Astrocyte (in vitro differentiated cells and primary cell): ENCODE measurements around the gene VPS13C. TPM values are rescaled to one million over a fixed set of nuclear protein-coding genes. Genes with fewer than 3 reads are reported as not detected.

ENCODE experiments used
- DNase-seq: peaks from one replicate; pipeline ENCODE4 v3.0.0-alpha.2; 2010; ENCODE audit warnings: low read depth
- FAIRE-seq: peaks from 2 replicates; lab custom pipeline; 2011; peaks lifted over from hg19 to GRCh38; lab: Jason Lieb, UNC
- H2AFZ ChIP-seq: 2 replicates; pipeline ENCODE4 v1.6.0; 2012; ENCODE audit warnings: low read depth, low read length, inconsistent platforms
- H3K27ac ChIP-seq: 2 replicates; pipeline ENCODE4 v1.5.1; 2011; ENCODE audit warnings: low read depth, low read length, inconsistent platforms
- H3K27me3 ChIP-seq: 2 replicates; pipeline ENCODE4 v1.6.0; 2011; ENCODE audit warnings: low read length, inconsistent platforms; ENCODE audit not compliant: insufficient read depth
- H3K36me3 ChIP-seq: 2 replicates; pipeline ENCODE4 v1.5.1; 2011; ENCODE audit warnings: low read length, inconsistent platforms; ENCODE audit not compliant: insufficient read depth
- H3K4me1 ChIP-seq: 2 replicates; pipeline ENCODE4 v1.5.1; 2011; ENCODE audit warnings: low read length, inconsistent platforms; ENCODE audit not compliant: insufficient read depth
- H3K4me2 ChIP-seq: 2 replicates; pipeline ENCODE4 v1.6.0; 2012; ENCODE audit warnings: low read length, inconsistent platforms
- H3K4me3 ChIP-seq: 2 replicates; pipeline ENCODE4 v1.5.1; 2011; ENCODE audit warnings: low read depth, mild to moderate bottlenecking, low read length, inconsistent platforms; ENCODE audit not compliant: insufficient read depth
- H3K79me2 ChIP-seq: 2 replicates; pipeline ENCODE4 v1.6.0; 2012; ENCODE audit warnings: mild to moderate bottlenecking, low read length, inconsistent platforms; ENCODE audit not compliant: insufficient read depth
- H3K9ac ChIP-seq: 2 replicates; pipeline ENCODE4 v1.6.0; 2012; ENCODE audit warnings: mild to moderate bottlenecking, low read length, inconsistent platforms
- H3K9me3 ChIP-seq: 2 replicates; pipeline ENCODE4 v1.5.1; 2012; ENCODE audit warnings: low read depth, mild to moderate bottlenecking, low read length, inconsistent platforms; ENCODE audit not compliant: insufficient read depth
- H4K20me1 ChIP-seq: 2 replicates; pipeline ENCODE4 v1.6.0; 2012; ENCODE audit warnings: low read length, inconsistent platforms; ENCODE audit not compliant: insufficient read depth
- H3K27ac Mint-ChIP-seq: one replicate; pipeline ENCODE4 v1.8.0; 2021; ENCODE audit warnings: mild to moderate bottlenecking, mixed read lengths; ENCODE audit not compliant: unreplicated experiment
- H3K27me3 Mint-ChIP-seq: one replicate; pipeline ENCODE4 v1.8.0; 2021; ENCODE audit warnings: low read depth, mixed read lengths; ENCODE audit not compliant: unreplicated experiment
- H3K36me3 Mint-ChIP-seq: one replicate; pipeline ENCODE4 v1.8.0; 2021; ENCODE audit warnings: low read depth, mixed read lengths; ENCODE audit not compliant: unreplicated experiment
- H3K4me1 Mint-ChIP-seq: one replicate; pipeline ENCODE4 v1.8.0; 2021; ENCODE audit warnings: low read depth, mixed read lengths; ENCODE audit not compliant: unreplicated experiment
- H3K4me3 Mint-ChIP-seq: one replicate; pipeline ENCODE4 v1.8.0; 2021; ENCODE audit warnings: mild to moderate bottlenecking, moderate library complexity, mixed read lengths; ENCODE audit not compliant: unreplicated experiment
- H3K9me3 Mint-ChIP-seq: one replicate; pipeline ENCODE4 v1.8.0; 2021; ENCODE audit warnings: mild to moderate bottlenecking, mixed read lengths; ENCODE audit not compliant: unreplicated experiment
- EZH2 ChIP-seq: IDR thresholded peaks from 2 replicates; pipeline ENCODE4 v1.6.1; 2012; ENCODE audit warnings: mild to moderate bottlenecking, low read length, inconsistent platforms; ENCODE audit not compliant: insufficient read depth
- total RNA-seq: library from RNA; stranded (reverse); gene quantifications from 2 replicates; pipeline ENCODE4 v1.2.1, GENCODE V29; 2021
- TF ChIP-seq, protein P1 (sequence below): IDR thresholded peaks from 2 replicates; pipeline ENCODE4 v1.5.1; 2011; ENCODE audit warnings: low read depth, mild to moderate bottlenecking, inconsistent platforms, low read length, moderate library complexity; ENCODE audit not compliant: insufficient read depth

Gene VPS13C
- total RNA-seq, 1 donor from 2014 or later = 35.4 TPM

DNA sequence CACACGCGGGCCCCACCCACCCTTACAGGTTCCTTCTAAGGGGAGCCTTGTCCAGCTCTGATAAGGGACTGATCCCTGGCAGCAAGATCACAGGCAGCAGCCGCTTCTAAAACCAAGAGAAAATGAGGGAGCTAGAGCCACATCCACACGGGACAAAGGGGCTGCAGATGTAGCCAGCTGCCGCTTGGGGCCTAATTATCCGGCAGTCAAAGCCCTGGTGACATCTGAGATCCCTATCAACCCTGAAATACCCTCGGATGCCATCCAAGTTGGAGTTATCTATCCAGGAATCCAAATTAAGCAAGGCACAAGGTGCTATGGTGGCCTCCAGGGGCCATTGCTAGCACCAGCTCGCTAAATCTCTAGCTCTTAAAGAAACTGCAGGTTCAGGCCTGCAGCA lies 248.3 kb downstream of the VPS13C start:
- H3K9me3 ChIP-seq = no peaks in the 10 kb centered on the region
- H3K4me1 ChIP-seq = no peaks in the 10 kb centered on the region
- no peaks in the 10 kb centered on the region for H4K20me1 ChIP-seq
- no peak overlapping the region for H3K4me3 ChIP-seq
- H3K36me3 ChIP-seq = no peaks in the 10 kb centered on the region
- H3K27me3 Mint-ChIP-seq = peaks cover 17% of the 10 kb centered on the region
- H3K4me1 Mint-ChIP-seq = no peaks in the 10 kb centered on the region
- no peak overlapping the region for H3K4me2 ChIP-seq
- H3K4me3 Mint-ChIP-seq = no peak overlapping the region
- H3K27me3 ChIP-seq = peaks cover 10% of the 10 kb centered on the region
- DNase-seq (no peak), FAIRE-seq (no peak)
- no peak overlapping the region for H3K27ac ChIP-seq
- H3K36me3 Mint-ChIP-seq = no peaks in the 10 kb centered on the region
- H3K27ac Mint-ChIP-seq = no peak overlapping the region
- no peak for TF ChIP-seq EZH2
- TF ChIP-seq, protein P1, sequence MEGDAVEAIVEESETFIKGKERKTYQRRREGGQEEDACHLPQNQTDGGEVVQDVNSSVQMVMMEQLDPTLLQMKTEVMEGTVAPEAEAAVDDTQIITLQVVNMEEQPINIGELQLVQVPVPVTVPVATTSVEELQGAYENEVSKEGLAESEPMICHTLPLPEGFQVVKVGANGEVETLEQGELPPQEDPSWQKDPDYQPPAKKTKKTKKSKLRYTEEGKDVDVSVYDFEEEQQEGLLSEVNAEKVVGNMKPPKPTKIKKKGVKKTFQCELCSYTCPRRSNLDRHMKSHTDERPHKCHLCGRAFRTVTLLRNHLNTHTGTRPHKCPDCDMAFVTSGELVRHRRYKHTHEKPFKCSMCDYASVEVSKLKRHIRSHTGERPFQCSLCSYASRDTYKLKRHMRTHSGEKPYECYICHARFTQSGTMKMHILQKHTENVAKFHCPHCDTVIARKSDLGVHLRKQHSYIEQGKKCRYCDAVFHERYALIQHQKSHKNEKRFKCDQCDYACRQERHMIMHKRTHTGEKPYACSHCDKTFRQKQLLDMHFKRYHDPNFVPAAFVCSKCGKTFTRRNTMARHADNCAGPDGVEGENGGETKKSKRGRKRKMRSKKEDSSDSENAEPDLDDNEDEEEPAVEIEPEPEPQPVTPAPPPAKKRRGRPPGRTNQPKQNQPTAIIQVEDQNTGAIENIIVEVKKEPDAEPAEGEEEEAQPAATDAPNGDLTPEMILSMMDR = no peak
- no peak overlapping the region for H2AFZ ChIP-seq
- no peak overlapping the region for H3K9ac ChIP-seq
- no peaks in the 10 kb centered on the region for H3K79me2 ChIP-seq
- no peaks in the 10 kb centered on the region for H3K9me3 Mint-ChIP-seq

DNA sequence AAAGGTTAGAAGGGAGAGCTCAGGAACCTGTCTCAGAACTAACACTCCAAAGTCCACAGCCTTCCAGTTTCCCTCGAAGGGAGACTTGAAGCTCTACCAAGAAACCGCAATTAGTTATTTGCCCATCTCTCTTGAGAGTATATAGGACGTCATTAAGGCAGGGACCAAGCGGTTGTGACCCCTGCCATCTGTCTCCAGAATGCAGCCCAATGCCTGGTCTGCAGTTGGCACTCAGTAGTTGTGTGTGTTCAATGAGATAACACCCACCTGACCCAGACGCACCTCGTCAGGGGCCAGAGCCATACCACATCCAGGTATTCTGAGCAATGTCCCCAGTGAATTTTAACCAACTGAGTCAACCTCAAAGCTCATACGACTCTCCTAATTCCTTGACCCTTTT lies 251.0 kb downstream of the VPS13C start:
- no peaks in the 10 kb centered on the region for H3K36me3 Mint-ChIP-seq

DNA sequence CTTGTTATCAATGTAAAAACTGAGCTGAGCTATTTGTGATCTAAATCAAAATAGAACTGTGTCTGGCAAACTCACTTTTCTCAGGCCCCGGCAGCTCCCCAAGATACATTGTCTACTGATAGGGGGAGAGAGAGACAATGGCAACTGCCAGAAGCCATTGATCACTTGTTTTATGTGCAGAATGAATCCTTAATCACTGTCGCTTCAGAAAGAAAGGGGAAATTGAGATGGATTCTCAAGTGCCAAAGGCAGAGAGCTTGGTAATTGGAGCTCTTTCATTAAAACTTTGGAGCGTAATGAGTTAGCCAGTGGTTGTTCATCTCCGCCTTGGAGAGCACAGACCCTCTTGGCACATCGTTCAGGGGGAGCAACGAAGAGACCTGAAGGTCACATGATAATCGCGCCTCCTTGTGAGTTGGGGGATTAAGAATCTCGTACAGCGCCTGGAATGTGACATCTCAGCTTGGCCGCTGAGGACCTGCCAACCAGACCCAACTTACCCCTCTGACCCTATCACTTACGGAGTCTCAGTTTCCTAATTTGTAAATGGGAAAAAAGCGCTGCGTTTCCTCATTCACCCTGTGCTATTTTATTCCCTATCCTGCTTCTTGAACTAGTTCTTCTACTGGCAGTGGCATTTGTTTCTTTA lies 252.8 kb downstream of the VPS13C start:
- Mint-ChIP-seq H3K27ac (no peak overlapping the region), H3K9me3 (no peaks in the 10 kb centered on the region), H3K4me1 (no peaks in the 10 kb centered on the region), H3K27me3 (peaks cover 16% of the 10 kb centered on the region), H3K4me3 (no peak overlapping the region), H3K36me3 (no peaks in the 10 kb centered on the region)
- Histone ChIP-seq H3K27me3 (peaks cover 7% of the 10 kb centered on the region), H3K4me1 (no peaks in the 10 kb centered on the region), H3K4me3 (no peak overlapping the region), H3K9ac (no peak overlapping the region), H3K4me2 (no peak overlapping the region), H3K9me3 (no peaks in the 10 kb centered on the region), H3K79me2 (no peaks in the 10 kb centered on the region), H3K27ac (no peak overlapping the region), H4K20me1 (no peaks in the 10 kb centered on the region), H3K36me3 (no peaks in the 10 kb centered on the region), H2AFZ (no peak overlapping the region)
- TF ChIP-seq, protein P1 = no peak
- no peak for TF ChIP-seq EZH2
- DNase-seq = no peak
- no peak for FAIRE-seq

More for the DNA sequence above, 251.0 kb downstream of the VPS13C start:
- Histone ChIP-seq H3K27me3 (peaks cover 7% of the 10 kb centered on the region), H3K9me3 (no peaks in the 10 kb centered on the region), H3K4me3 (no peak overlapping the region), H3K36me3 (no peaks in the 10 kb centered on the region), H4K20me1 (no peaks in the 10 kb centered on the region), H3K4me1 (no peaks in the 10 kb centered on the region), H2AFZ (no peak overlapping the region), H3K27ac (no peak overlapping the region), H3K9ac (no peak overlapping the region), H3K4me2 (no peak overlapping the region), H3K79me2 (no peaks in the 10 kb centered on the region)
- H3K4me3 Mint-ChIP-seq = no peak overlapping the region
- H3K27me3 Mint-ChIP-seq = peaks cover 20% of the 10 kb centered on the region
- DNase-seq = no peak
- H3K27ac Mint-ChIP-seq = no peak overlapping the region
- H3K4me1 Mint-ChIP-seq = no peaks in the 10 kb centered on the region
- TF ChIP-seq EZH2 = no peak
- H3K9me3 Mint-ChIP-seq = no peaks in the 10 kb centered on the region
- FAIRE-seq = no peak

Other genes starting within 250 kb of the VPS13C start
- not detected in 2 replicates for gene C2CD4A, start 6.5 kb upstream of the VPS13C start, total RNA-seq
- gene C2CD4B, start 104.8 kb upstream of the VPS13C start, total RNA-seq = not detected in 2 replicates